CD14-positive monocyte (primary cell): ENCODE results near the gene DUSP16. TPM values are rescaled to one million over a fixed set of nuclear protein-coding genes. Genes with fewer than 3 reads are reported as not detected.

ENCODE experiments used
- DNase-seq, 3 donors: peaks; one replicate each; pipeline ENCODE4 v3.0.0-alpha.2; 2011 to 2022
- H2AFZ ChIP-seq: 2 replicates; pipeline ENCODE4 v1.6.0; 2012; ENCODE audit warnings: mild to moderate bottlenecking, low read depth, low read length, inconsistent platforms; ENCODE audit not compliant: insufficient read depth, poor library complexity, severe bottlenecking
- H3K27ac ChIP-seq, 2 donors: 1 replicate in 1 of 2; 2 replicates in 1 of 2; pipeline ENCODE4 v1.5.1; 2012 to 2013; ENCODE audit warnings: low read length in 2 of 2, control low read depth in 1 of 2, inconsistent platforms in 1 of 2, low read depth in 1 of 2, mild to moderate bottlenecking in 1 of 2
- H3K27me3 ChIP-seq, 2 donors: one replicate each; pipeline versions ENCODE4 v1.6.0 to v1.6.1; 2011 to 2013; ENCODE audit warnings: low read length in 2 of 2; ENCODE audit not compliant: control insufficient read depth in 2 of 2, insufficient read depth in 2 of 2
- H3K36me3 ChIP-seq, 2 donors: replicated peaks in 1 of 2; 1 replicate in 1 of 2; 2 replicates in 1 of 2; pipeline versions ENCODE4 v1.5.1 to v1.6.1; 2012 to 2013; ENCODE audit warnings: low read length in 2 of 2, control low read depth in 1 of 2, inconsistent platforms in 1 of 2, mild to moderate bottlenecking in 1 of 2; ENCODE audit not compliant: insufficient read depth in 2 of 2, control insufficient read depth in 1 of 2
- H3K4me1 ChIP-seq, 2 donors: 1 replicate in 1 of 2; 2 replicates in 1 of 2; pipeline versions ENCODE4 v1.5.1 to v1.6.1; 2012 to 2013; ENCODE audit warnings: low read length in 2 of 2, control low read depth in 1 of 2, inconsistent platforms in 1 of 2, mild to moderate bottlenecking in 1 of 2, moderate library complexity in 1 of 2; ENCODE audit not compliant: insufficient read depth in 2 of 2, control insufficient read depth in 1 of 2
- H3K4me2 ChIP-seq: replicated peaks from 2 replicates; pipeline ENCODE3; 2012; ENCODE audit warnings: low read length, moderate library complexity, mild to moderate bottlenecking; ENCODE audit not compliant: poor library complexity, severe bottlenecking; ENCODE audit errors: extremely low read depth
- H3K4me3 ChIP-seq, 3 experiments: fragments of 200-600 bp in 1 of 3; sonication (generic) in 1 of 3; replicated peaks in 1 of 3; 1 replicate in 2 of 3; 2 replicates in 1 of 3; pipeline ENCODE4 v1.5.1; 2011 to 2013; ENCODE audit warnings: low read length in 3 of 3, mild to moderate bottlenecking in 3 of 3, control low read depth in 2 of 3, low read depth in 2 of 3, inconsistent platforms in 1 of 3, moderate library complexity in 1 of 3
- H3K79me2 ChIP-seq: 2 replicates; pipeline ENCODE4 v1.6.0; 2012; ENCODE audit warnings: mild to moderate bottlenecking, control low read depth, inconsistent platforms, low read length, moderate library complexity; ENCODE audit not compliant: insufficient read depth
- H3K9ac ChIP-seq: 2 replicates; pipeline ENCODE4 v1.6.0; 2017; ENCODE audit warnings: low read length, mild to moderate bottlenecking; ENCODE audit not compliant: insufficient read depth, poor library complexity, severe bottlenecking
- H3K9me3 ChIP-seq, 2 donors: replicated peaks in 1 of 2; 1 replicate in 1 of 2; 2 replicates in 1 of 2; pipeline versions ENCODE4 v1.5.1 to v1.6.1; 2012 to 2013; ENCODE audit warnings: low read length in 2 of 2, control low read depth in 1 of 2; ENCODE audit not compliant: control insufficient read depth in 1 of 2, insufficient read depth in 1 of 2
- H4K20me1 ChIP-seq: 2 replicates; pipeline ENCODE4 v1.6.0; 2012; ENCODE audit warnings: mild to moderate bottlenecking, low read length, control low read depth, moderate library complexity; ENCODE audit not compliant: insufficient read depth
- H3K27ac Mint-ChIP-seq, 7 donors: one replicate each; pipeline ENCODE4 v1.8.0; 2020; ENCODE audit warnings: mild to moderate bottlenecking in 7 of 7, mixed read lengths in 7 of 7, moderate library complexity in 6 of 7, inconsistent platforms in 2 of 7
- H3K27me3 Mint-ChIP-seq, 3 donors: one replicate each; pipeline ENCODE4 v1.8.0; 2021 to 2022; ENCODE audit warnings: low read depth in 3 of 3, mild to moderate bottlenecking in 3 of 3, mixed read lengths in 3 of 3, moderate library complexity in 3 of 3, inconsistent platforms in 1 of 3
- H3K36me3 Mint-ChIP-seq, 2 donors: one replicate each; pipeline ENCODE4 v1.8.0; 2020; ENCODE audit warnings: mixed read lengths in 2 of 2, inconsistent platforms in 1 of 2, mild to moderate bottlenecking in 1 of 2
- H3K4me1 Mint-ChIP-seq: one replicate; pipeline ENCODE4 v1.8.0; 2020; ENCODE audit warnings: mild to moderate bottlenecking, mixed read lengths
- H3K4me3 Mint-ChIP-seq, 2 donors: one replicate each; pipeline ENCODE4 v1.8.0; 2020; ENCODE audit warnings: mild to moderate bottlenecking in 2 of 2, mixed read lengths in 2 of 2, moderate library complexity in 1 of 2
- H3K9me3 Mint-ChIP-seq, 7 donors: one replicate each; pipeline ENCODE4 v1.8.0; 2020 to 2022; ENCODE audit warnings: mixed read lengths in 7 of 7, mild to moderate bottlenecking in 6 of 7, moderate library complexity in 6 of 7, inconsistent platforms in 2 of 7
- CTCF ChIP-seq: fragments of 200-600 bp; IDR thresholded peaks from one replicate; pipeline ENCODE4 v1.8.0; 2022; ENCODE audit warnings: antibody characterized with exemption, mild to moderate bottlenecking
- whole genome bisulfite sequencing: methylation state at CpG from one replicate; pipeline ENCODE4 v1.1.5; 2013; ENCODE audit warnings: missing lambda C conversion rate; ENCODE audit not compliant: insufficient coverage; 5-methylcytosine and 5-hydroxymethylcytosine counted together
- intact Hi-C, 2 donors: fragments of 100-400 bp; cut with micrococcal nuclease; formaldehyde crosslinking; loops; one replicate each; pipeline versions ENCODE4 v1.15.0 to v1.15.1; 2023
- polyA plus RNA-seq, 3 donors: library from polyadenylated mRNA; depleted of rRNA in 1 of 3; unstranded in 2 of 3; stranded (reverse) in 1 of 3; fragments of 300-500 nt in 2 of 3; fragments of >200 nt in 1 of 3; fragmentation: Illumina TruSeq in 2 of 3; gene quantifications; 1 replicate in 2 of 3; 2 replicates in 1 of 3; pipeline ENCODE4 v1.2.3, GENCODE V29; 2012 to 2021

The DUSP16 gene
- polyA plus RNA-seq, 3 donors, result 0.04 to 0.46 (median 0.27) TPM

DNA sequence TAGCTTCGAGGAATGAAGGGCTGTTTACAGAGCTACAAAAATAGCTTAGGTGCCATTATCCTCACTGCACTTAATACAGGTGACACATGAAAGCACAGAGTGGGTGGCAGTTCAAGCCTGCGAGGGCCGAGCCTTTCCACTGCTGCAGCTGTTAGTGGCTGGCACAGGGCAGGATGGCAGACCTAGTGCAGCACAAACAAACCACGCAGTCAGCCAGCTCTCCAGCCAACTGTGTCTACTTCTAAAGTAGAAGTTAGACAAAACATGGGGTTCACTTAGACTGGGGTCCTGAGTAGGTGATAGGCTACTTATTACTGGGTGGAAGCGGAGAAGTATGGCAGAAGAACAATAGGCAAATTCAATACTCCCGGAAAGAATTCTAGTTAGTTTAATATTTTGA is 95.4 kb downstream of the DUSP16 start:
- Histone ChIP-seq H3K4me2 (no peak overlapping the region), H3K4me3 (no peak overlapping the region), H4K20me1 (no peaks in the 10 kb centered on the region), H3K27me3 (no peaks in the 10 kb centered on the region), H3K79me2 (no peaks in the 10 kb centered on the region), H3K36me3 (peaks cover 0 to 13% of the 10 kb centered on the region in 2 donors), H3K9ac (no peak overlapping the region), H2AFZ (no peak overlapping the region), H3K9me3 (no peaks in the 10 kb centered on the region), H3K4me1 (peaks cover 12 to 13% of the 10 kb centered on the region in 2 donors), H3K27ac (no peak overlapping the region)
- Mint-ChIP-seq H3K27me3 (peaks cover 0 to 5% (median 1%) of the 10 kb centered on the region in 3 donors), H3K27ac (peak overlapping the region in 1 of 7 donors; percentile 26), H3K9me3 (peaks cover 0 to 3% (median 1%) of the 10 kb centered on the region in 7 donors), H3K4me3 (no peak overlapping the region), H3K36me3 (peaks cover 41 to 46% of the 10 kb centered on the region in 2 donors), H3K4me1 (peaks cover 21% of the 10 kb centered on the region)
- 94% methylated on average over 2 of the region's 6 CpGs for WGBS
- TF ChIP-seq CTCF, result no peak
- intact Hi-C loops, result loop anchor here in 1 of 2 donors (10.0 kb wide), 1 partner anchor 98 kb away; the partner anchor contains the start of gene DUSP16
- no peak for DNase-seq

GRCh38 chr12:12466157-12466556 is 96.5 kb downstream of the DUSP16 start:
- Histone ChIP-seq H3K27me3 (no peaks in the 10 kb centered on the region), H3K9ac (no peak overlapping the region), H2AFZ (no peak overlapping the region), H3K4me3 (no peak overlapping the region), H4K20me1 (no peaks in the 10 kb centered on the region), H3K79me2 (no peaks in the 10 kb centered on the region), H3K27ac (peak overlapping the region in 1 of 2 donors; percentile 23), H3K4me2 (no peak overlapping the region), H3K4me1 (peaks cover 12 to 13% of the 10 kb centered on the region in 2 donors), H3K9me3 (no peaks in the 10 kb centered on the region), H3K36me3 (peaks cover 0 to 13% of the 10 kb centered on the region in 2 donors)
- Mint-ChIP-seq H3K4me3 (no peak overlapping the region), H3K4me1 (peaks cover 21% of the 10 kb centered on the region), H3K36me3 (peaks cover 34 to 41% of the 10 kb centered on the region in 2 donors), H3K9me3 (peaks cover 0 to 3% (median 1%) of the 10 kb centered on the region in 7 donors), H3K27ac (peak overlapping the region in 5 of 7 donors; percentile 3 to 60 (median 42)), H3K27me3 (peaks cover 0 to 3% (median 1%) of the 10 kb centered on the region in 3 donors)
- TF ChIP-seq CTCF, result no peak
- DNase-seq, result no peak
- intact Hi-C loops, result loop anchor here in 1 of 2 donors (10.0 kb wide), 1 partner anchor 99 kb away; the partner anchor contains the start of gene DUSP16
- 100% methylated on average over 1 of the region's 7 CpGs for WGBS
